Measurements from ENCODE around the gene RCCD1.
A peak's percentile ranks its signal among the peaks of the same experiment; 100 is the strongest.

Gene RCCD1

GRCh38 chr15:90933301-90933700 is 21.4 kb upstream of the RCCD1 start:
- H3K4me3 ChIP-seq (ENCODE audit: extremely low read depth, insufficient read depth, low read length, poor library complexity, severe bottlenecking) = no peak overlapping the region
- WGBS, 2 experiments (ENCODE audit: insufficient coverage in 2 of 2) = 89 to 93% methylated on average over 1 of the region's 1 CpG

GRCh38 chr15:90934256-90934948 is 20.3 kb upstream of the RCCD1 start:
- WGBS, 2 experiments (ENCODE audit: insufficient coverage in 2 of 2) = 3 to 5% methylated on average over 13 to 17 of the region's 19 CpGs
- Histone ChIP-seq H3K4me3 (ENCODE audit: extremely low read depth, insufficient read depth, low read length, poor library complexity, severe bottlenecking) (peak overlapping the region; percentile 65), H3K4me1 (ENCODE audit: control insufficient read depth, insufficient read depth, low read length, poor library complexity, severe bottlenecking) (peaks cover 13% of the 10 kb centered on the region), H3K9me3 (ENCODE audit: control insufficient read depth, low read length) (no peaks in the 10 kb centered on the region), H3K36me3 (ENCODE audit: control insufficient read depth, insufficient read depth, low read length) (peaks cover 30% of the 10 kb centered on the region), H3K27ac (ENCODE audit: low read depth, low read length, severe bottlenecking) (no peak overlapping the region)

More at GRCh38 chr15:90933301-90933700, 21.4 kb upstream of the RCCD1 start:
- H3K27ac ChIP-seq (ENCODE audit: low read depth, low read length, severe bottlenecking) = no peak overlapping the region
- no peaks in the 10 kb centered on the region for H3K9me3 ChIP-seq (ENCODE audit: control insufficient read depth, low read length)
- H3K4me1 ChIP-seq (ENCODE audit: control insufficient read depth, insufficient read depth, low read length, poor library complexity, severe bottlenecking) = peaks cover 13% of the 10 kb centered on the region
- peaks cover 20% of the 10 kb centered on the region for H3K36me3 ChIP-seq (ENCODE audit: control insufficient read depth, insufficient read depth, low read length)

GRCh38 chr15:90934949-90935751 is 19.5 kb upstream of the RCCD1 start, which contains the start of gene UNC45A:
TSS of gene UNC45A (plus strand) at chr15:90935285. CDS start at chr15:90935325, 40 bp downstream.
- Histone ChIP-seq H3K36me3 (ENCODE audit: control insufficient read depth, insufficient read depth, low read length) (peaks cover 37% of the 10 kb centered on the region), H3K27ac (ENCODE audit: low read depth, low read length, severe bottlenecking) (no peak within 1 kb of the TSS), H3K9me3 (ENCODE audit: control insufficient read depth, low read length) (no peaks in the 10 kb centered on the region), H3K4me3 (ENCODE audit: extremely low read depth, insufficient read depth, low read length, poor library complexity, severe bottlenecking) (peak within 1 kb of the TSS; percentile 65), H3K4me1 (ENCODE audit: control insufficient read depth, insufficient read depth, low read length, poor library complexity, severe bottlenecking) (peaks cover 13% of the 10 kb centered on the region)
- WGBS, 2 experiments (ENCODE audit: insufficient coverage in 2 of 2) = 1 to 2% methylated on average over 40 to 53 of the region's 65 CpGs

- H3K4me1 ChIP-seq (ENCODE audit: control insufficient read depth, insufficient read depth, low read length, poor library complexity, severe bottlenecking) = peaks cover 13% of the 10 kb centered on the region
- no peak overlapping the region for H3K4me3 ChIP-seq (ENCODE audit: extremely low read depth, insufficient read depth, low read length, poor library complexity, severe bottlenecking)
- no peak overlapping the region for H3K27ac ChIP-seq (ENCODE audit: low read depth, low read length, severe bottlenecking)
- 67 to 100% methylated on average over 1 of the region's 1 CpG for WGBS, 2 experiments (ENCODE audit: insufficient coverage in 2 of 2)
- no peaks in the 10 kb centered on the region for H3K9me3 ChIP-seq (ENCODE audit: control insufficient read depth, low read length)
- H3K36me3 ChIP-seq (ENCODE audit: control insufficient read depth, insufficient read depth, low read length) = peaks cover 53% of the 10 kb centered on the region
These were observed 17.9 kb upstream of the RCCD1 start for GRCh38 chr15:90936823-90937222.

- Histone ChIP-seq H3K36me3 (ENCODE audit: control insufficient read depth, insufficient read depth, low read length) (peaks cover 67% of the 10 kb centered on the region), H3K9me3 (ENCODE audit: control insufficient read depth, low read length) (no peaks in the 10 kb centered on the region), H3K27ac (ENCODE audit: low read depth, low read length, severe bottlenecking) (no peak overlapping the region), H3K4me1 (ENCODE audit: control insufficient read depth, insufficient read depth, low read length, poor library complexity, severe bottlenecking) (peaks cover 8% of the 10 kb centered on the region), H3K4me3 (ENCODE audit: extremely low read depth, insufficient read depth, low read length, poor library complexity, severe bottlenecking) (no peak overlapping the region)
- 95 to 97% methylated on average over 3 to 4 of the region's 5 CpGs for WGBS, 2 experiments (ENCODE audit: insufficient coverage in 2 of 2)
These were observed 16.4 kb upstream of the RCCD1 start for GRCh38 chr15:90938261-90938660.

- no peaks in the 10 kb centered on the region for H3K9me3 ChIP-seq (ENCODE audit: control insufficient read depth, low read length)
- peaks cover 82% of the 10 kb centered on the region for H3K36me3 ChIP-seq (ENCODE audit: control insufficient read depth, insufficient read depth, low read length)
- H3K4me1 ChIP-seq (ENCODE audit: control insufficient read depth, insufficient read depth, low read length, poor library complexity, severe bottlenecking) = peaks cover 8% of the 10 kb centered on the region
- WGBS, 2 experiments (ENCODE audit: insufficient coverage in 2 of 2) = 95 to 97% methylated on average over 4 to 7 of the region's 7 CpGs
- no peak overlapping the region for H3K4me3 ChIP-seq (ENCODE audit: extremely low read depth, insufficient read depth, low read length, poor library complexity, severe bottlenecking)
- no peak overlapping the region for H3K27ac ChIP-seq (ENCODE audit: low read depth, low read length, severe bottlenecking)
These were observed 14.9 kb upstream of the RCCD1 start for GRCh38 chr15:90939756-90940155.

- H3K36me3 ChIP-seq (ENCODE audit: control insufficient read depth, insufficient read depth, low read length) = peaks cover 91% of the 10 kb centered on the region
- no peaks in the 10 kb centered on the region for H3K9me3 ChIP-seq (ENCODE audit: control insufficient read depth, low read length)
- WGBS, 2 experiments (ENCODE audit: insufficient coverage in 2 of 2) = 98 to 100% methylated on average over 4 of the region's 4 CpGs
- H3K4me3 ChIP-seq (ENCODE audit: extremely low read depth, insufficient read depth, low read length, poor library complexity, severe bottlenecking) = no peak overlapping the region
- H3K4me1 ChIP-seq (ENCODE audit: control insufficient read depth, insufficient read depth, low read length, poor library complexity, severe bottlenecking) = peaks cover 4% of the 10 kb centered on the region
- H3K27ac ChIP-seq (ENCODE audit: low read depth, low read length, severe bottlenecking) = no peak overlapping the region
These were observed 13.6 kb upstream of the RCCD1 start for GRCh38 chr15:90941038-90941437.

- WGBS, 2 experiments (ENCODE audit: insufficient coverage in 2 of 2) = 97 to 98% methylated on average over 11 of the region's 12 CpGs
- Histone ChIP-seq H3K9me3 (ENCODE audit: control insufficient read depth, low read length) (no peaks in the 10 kb centered on the region), H3K27ac (ENCODE audit: low read depth, low read length, severe bottlenecking) (no peak overlapping the region), H3K4me3 (ENCODE audit: extremely low read depth, insufficient read depth, low read length, poor library complexity, severe bottlenecking) (no peak overlapping the region), H3K4me1 (ENCODE audit: control insufficient read depth, insufficient read depth, low read length, poor library complexity, severe bottlenecking) (no peaks in the 10 kb centered on the region), H3K36me3 (ENCODE audit: control insufficient read depth, insufficient read depth, low read length) (peaks cover 89% of the 10 kb centered on the region)
These were observed 12.1 kb upstream of the RCCD1 start for GRCh38 chr15:90942354-90943120.

GRCh38 chr15:90945091-90945490 is 9.6 kb upstream of the RCCD1 start:
- Histone ChIP-seq H3K4me1 (ENCODE audit: control insufficient read depth, insufficient read depth, low read length, poor library complexity, severe bottlenecking) (no peaks in the 10 kb centered on the region), H3K36me3 (ENCODE audit: control insufficient read depth, insufficient read depth, low read length) (peaks cover 89% of the 10 kb centered on the region), H3K9me3 (ENCODE audit: control insufficient read depth, low read length) (no peaks in the 10 kb centered on the region), H3K4me3 (ENCODE audit: extremely low read depth, insufficient read depth, low read length, poor library complexity, severe bottlenecking) (no peak overlapping the region), H3K27ac (ENCODE audit: low read depth, low read length, severe bottlenecking) (no peak overlapping the region)
- WGBS, 2 experiments (ENCODE audit: insufficient coverage in 2 of 2) = 92 to 100% methylated on average over 4 to 6 of the region's 7 CpGs

- H3K27ac ChIP-seq (ENCODE audit: low read depth, low read length, severe bottlenecking) = no peak overlapping the region
- H3K4me1 ChIP-seq (ENCODE audit: control insufficient read depth, insufficient read depth, low read length, poor library complexity, severe bottlenecking) = no peaks in the 10 kb centered on the region
- 98 to 99% methylated on average over 15 to 16 of the region's 16 CpGs for WGBS, 2 experiments (ENCODE audit: insufficient coverage in 2 of 2)
- H3K9me3 ChIP-seq (ENCODE audit: control insufficient read depth, low read length) = no peaks in the 10 kb centered on the region
- no peak overlapping the region for H3K4me3 ChIP-seq (ENCODE audit: extremely low read depth, insufficient read depth, low read length, poor library complexity, severe bottlenecking)
- H3K36me3 ChIP-seq (ENCODE audit: control insufficient read depth, insufficient read depth, low read length) = peaks cover 90% of the 10 kb centered on the region
These were observed 8.1 kb upstream of the RCCD1 start for GRCh38 chr15:90946538-90946937.
